Measurements from ENCODE around the gene ZNF385A. TPM values are rescaled to one million over a fixed set of nuclear protein-coding genes. Genes with fewer than 3 reads are reported as not detected.

ZNF385A gene
- total and polyA plus RNA-seq, 9 of the 15 experiments (the other 6 are each of a cell fraction or from before 2014, with no cell fraction given): 1.0 to 111 (median 7.7) TPM

DNA sequence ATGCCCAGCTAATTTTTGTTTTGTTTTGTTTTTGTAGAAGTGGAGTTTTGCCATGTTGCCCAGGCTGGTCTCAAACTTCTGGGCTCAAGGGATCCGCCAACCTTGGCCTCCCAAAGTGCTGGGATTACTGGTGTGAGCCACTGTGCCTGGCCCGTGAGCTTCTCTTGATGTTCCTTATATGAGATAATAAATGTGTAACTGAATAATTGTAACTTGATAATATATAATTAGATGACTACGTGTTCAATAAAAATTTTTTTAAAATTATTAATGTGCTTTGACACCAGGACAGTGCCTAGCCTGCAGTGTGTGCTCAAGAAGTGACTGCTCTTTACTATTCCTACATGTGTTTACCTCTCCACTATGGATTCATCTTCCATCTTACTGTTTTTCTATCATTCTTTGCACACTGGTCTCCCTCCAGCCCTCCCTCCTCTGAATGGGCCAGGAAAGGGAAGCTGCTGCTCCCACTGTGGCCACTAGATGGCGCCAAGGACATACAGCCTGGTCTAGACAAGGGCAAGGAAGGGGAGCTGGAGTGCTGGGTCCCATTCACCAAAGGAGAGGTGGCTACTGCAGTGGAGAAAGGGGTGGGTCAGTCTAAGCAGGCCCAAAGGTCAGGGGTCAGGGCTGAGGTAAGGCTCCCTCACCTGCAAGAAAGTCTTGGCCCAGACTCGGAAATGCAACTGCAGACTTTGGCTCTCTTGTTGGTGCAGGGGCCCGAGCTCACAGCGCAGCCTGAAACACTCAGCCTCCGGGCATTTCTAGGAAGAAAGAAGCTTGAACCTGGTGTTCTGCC, 14.7 kb upstream of the ZNF385A start (continued):
- TF ChIP-seq MCM2 (IDR thresholded peaks at IDR 0.05; ENCODE audit: low read depth) (no peak), MTA2 (IDR thresholded peaks at IDR 0.05; ENCODE audit: low read depth) (no peak), TEAD2 (tag; IDR thresholded peaks at IDR 0.05) (no peak), ARID2 (IDR thresholded peaks at IDR 0.05) (peak; percentile 94), CREM (IDR thresholded peaks at IDR 0.05; ENCODE audit: low read depth) (peak; percentile 33; the same call in 1 of the 2 replicates), HMGN3 (IDR thresholded peaks at IDR 0.05; ENCODE audit: borderline replicate concordance, extremely low read depth, insufficient read length, low read depth, low read length) (no peak), ZNF316 (IDR thresholded peaks at IDR 0.05) (no peak)
- TF ChIP-seq, protein P1, sequence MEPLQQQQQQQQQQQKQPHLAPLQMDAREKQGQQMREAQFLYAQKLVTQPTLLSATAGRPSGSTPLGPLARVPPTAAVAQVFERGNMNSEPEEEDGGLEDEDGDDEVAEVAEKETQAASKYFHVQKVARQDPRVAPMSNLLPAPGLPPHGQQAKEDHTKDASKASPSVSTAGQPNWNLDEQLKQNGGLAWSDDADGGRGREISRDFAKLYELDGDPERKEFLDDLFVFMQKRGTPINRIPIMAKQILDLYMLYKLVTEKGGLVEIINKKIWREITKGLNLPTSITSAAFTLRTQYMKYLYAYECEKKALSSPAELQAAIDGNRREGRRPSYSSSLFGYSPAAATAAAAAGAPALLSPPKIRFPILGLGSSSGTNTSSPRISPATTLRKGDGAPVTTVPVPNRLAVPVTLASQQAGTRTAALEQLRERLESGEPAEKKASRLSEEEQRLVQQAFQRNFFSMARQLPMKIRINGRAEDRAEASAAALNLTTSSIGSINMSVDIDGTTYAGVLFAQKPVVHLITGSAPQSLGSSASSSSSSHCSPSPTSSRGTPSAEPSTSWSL (CRISPR knock-in tag; IDR thresholded peaks at IDR 0.05; ENCODE audit: borderline replicate concordance): no peak
- TF ChIP-seq, protein P2, sequence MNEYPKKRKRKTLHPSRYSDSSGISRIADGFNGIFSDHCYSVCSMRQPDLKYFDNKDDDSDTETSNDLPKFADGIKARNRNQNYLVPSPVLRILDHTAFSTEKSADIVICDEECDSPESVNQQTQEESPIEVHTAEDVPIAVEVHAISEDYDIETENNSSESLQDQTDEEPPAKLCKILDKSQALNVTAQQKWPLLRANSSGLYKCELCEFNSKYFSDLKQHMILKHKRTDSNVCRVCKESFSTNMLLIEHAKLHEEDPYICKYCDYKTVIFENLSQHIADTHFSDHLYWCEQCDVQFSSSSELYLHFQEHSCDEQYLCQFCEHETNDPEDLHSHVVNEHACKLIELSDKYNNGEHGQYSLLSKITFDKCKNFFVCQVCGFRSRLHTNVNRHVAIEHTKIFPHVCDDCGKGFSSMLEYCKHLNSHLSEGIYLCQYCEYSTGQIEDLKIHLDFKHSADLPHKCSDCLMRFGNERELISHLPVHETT (CRISPR knock-in tag; conservative IDR thresholded peaks at IDR 0.05 in 1 of 2, IDR thresholded peaks at IDR 0.05 in 1 of 2): no peak
- TF ChIP-seq, protein P3, sequence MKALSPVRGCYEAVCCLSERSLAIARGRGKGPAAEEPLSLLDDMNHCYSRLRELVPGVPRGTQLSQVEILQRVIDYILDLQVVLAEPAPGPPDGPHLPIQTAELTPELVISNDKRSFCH (CRISPR knock-in tag; IDR thresholded peaks at IDR 0.05): no peak
- TF ChIP-seq, protein P3 (tag; IDR thresholded peaks at IDR 0.05): no peak
- TF ChIP-seq, protein P4, sequence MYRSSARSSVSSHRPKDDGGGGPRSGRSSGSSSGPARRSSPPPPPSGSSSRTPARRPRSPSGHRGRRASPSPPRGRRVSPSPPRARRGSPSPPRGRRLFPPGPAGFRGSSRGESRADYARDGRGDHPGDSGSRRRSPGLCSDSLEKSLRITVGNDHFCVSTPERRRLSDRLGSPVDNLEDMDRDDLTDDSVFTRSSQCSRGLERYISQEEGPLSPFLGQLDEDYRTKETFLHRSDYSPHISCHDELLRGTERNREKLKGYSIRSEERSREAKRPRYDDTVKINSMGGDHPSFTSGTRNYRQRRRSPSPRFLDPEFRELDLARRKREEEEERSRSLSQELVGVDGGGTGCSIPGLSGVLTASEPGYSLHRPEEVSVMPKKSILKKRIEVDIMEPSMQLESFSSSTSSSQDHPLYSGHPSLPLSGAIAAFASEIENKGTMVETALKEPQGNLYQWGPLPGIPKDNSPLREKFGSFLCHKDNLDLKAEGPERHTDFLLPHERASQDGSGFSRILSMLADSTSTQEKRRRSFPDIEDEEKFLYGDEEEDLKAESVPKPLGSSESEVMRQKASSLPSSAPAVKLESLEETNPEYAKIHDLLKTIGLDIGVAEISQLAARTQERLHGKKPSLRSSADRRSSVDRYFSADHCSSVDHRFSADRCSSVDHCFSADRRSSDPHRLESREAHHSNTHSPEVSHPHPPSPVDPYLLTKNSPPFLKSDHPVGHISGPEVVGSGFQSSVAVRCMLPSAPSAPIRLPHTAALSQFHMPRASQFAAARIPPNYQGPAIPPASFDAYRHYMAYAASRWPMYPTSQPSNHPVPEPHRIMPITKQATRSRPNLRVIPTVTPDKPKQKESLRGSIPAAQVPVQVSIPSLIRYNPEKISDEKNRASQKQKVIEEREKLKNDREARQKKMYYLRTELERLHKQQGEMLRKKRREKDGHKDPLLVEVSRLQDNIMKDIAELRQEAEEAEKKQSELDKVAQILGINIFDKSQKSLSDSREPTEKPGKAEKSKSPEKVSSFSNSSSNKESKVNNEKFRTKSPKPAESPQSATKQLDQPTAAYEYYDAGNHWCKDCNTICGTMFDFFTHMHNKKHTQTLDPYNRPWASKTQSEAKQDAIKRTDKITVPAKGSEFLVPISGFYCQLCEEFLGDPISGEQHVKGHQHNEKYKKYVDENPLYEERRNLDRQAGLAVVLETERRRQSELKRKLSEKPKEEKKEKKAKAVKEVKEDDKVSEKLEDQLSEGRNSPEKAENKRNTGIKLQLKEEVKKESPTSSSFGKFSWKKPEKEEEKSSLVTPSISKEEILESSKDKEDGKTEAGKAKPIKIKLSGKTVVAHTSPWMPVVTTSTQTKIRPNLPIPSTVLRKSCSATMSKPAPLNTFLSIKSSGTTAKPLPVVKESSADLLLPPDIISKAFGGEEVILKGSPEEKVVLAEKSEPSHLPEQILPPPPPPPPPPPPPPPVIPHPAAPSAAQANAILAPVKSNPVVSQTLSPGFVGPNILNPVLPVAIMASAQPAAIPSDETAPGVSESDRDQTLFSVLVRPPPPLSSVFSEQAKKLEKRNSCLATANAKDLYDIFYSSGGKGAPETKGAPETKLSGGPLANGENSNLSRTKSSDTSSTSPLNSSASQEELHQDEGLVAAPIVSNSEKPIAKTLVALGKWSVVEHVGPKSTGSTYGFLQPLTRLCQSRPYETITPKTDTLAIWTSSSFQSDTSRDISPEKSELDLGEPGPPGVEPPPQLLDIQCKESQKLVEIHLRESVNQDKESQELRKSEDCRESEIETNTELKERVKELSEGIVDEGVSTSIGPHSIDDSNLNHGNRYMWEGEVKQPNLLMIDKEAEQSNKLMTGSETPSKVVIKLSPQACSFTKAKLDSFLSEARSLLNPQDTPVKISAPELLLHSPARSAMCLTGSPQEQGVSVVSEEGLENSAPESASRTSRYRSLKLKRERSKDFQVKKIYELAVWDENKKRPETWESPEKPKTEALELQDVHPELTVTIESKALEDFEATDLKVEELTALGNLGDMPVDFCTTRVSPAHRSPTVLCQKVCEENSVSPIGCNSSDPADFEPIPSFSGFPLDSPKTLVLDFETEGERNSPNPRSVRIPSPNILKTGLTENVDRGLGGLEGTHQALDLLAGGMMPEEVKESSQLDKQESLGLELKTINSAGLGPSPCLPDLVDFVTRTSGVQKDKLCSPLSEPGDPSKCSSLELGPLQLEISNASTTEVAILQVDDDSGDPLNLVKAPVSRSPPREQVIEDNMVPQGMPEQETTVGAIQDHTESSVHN (IDR thresholded peaks at IDR 0.05; ENCODE audit: borderline replicate concordance in 1 of 2, low read depth in 1 of 2): no peak
